ENCODE data around the gene CPTP. TPM values are rescaled to one million over a fixed set of nuclear protein-coding genes. Genes with fewer than 3 reads are reported as not detected.
"Not testable (repeated sequence)": the region's sequence is repeated elsewhere in the genome, so short reads cannot be mapped to it uniquely, and the experiment has no call there.

The CPTP gene
- total RNA-seq, 1 donor from 2014 or later = 20.9 TPM

DNA sequence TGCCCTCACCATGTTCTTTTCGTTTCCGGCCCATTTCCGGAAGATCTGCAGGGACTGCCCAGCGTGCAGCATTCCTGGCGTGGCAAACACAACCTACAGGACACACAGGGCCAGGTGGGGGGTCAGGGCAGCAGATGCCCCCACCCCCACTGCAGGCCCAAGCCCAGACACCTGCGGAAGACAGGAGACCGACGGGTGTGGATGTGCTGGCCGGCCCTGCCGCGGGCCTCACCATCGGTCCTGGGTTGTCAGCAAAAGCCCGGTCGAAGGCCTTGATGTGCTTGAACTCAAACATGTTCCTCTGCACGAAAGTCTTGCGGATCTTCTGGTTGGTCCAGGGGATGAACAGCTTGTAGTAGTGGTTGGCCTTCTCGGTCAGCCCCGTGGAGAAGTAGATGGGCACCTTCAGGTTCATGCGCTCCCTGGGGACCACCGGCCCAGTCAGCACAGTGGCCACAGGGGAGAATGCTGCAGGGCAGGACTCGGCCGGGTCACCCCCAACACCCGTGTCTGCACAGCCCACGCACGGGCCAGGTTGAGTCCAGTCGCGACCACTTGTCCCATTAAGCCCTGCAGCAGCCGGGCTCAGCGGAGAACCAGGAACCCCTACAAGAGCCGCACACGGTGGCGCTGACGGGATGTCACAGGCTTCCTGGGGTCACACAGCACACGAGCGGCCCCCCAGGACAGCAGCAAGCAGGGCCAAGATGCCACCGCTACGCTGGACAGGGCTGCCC is 10.9 kb upstream of the CPTP start:
- H3K27me3 ChIP-seq = no peaks in the 10 kb centered on the region
- H3K4me1 ChIP-seq = peaks cover 31% of the 10 kb centered on the region
- H3K36me3 ChIP-seq = peaks cover 0 to 42% of the 10 kb centered on the region in 2 donors
- H3K27ac ChIP-seq = no peak overlapping the region
- H3K9me3 ChIP-seq = no peaks in the 10 kb centered on the region
- DNase-seq (ENCODE audit: extremely low spot score in 2 of 2) = no peak
- no peak overlapping the region for H3K4me3 ChIP-seq
- intact Hi-C loops (cut with DNase I) = no loop called here
- no peak for TF ChIP-seq POLR2A (IDR thresholded peaks at IDR 0.05)
- no peak for TF ChIP-seq POLR2AphosphoS5 (IDR thresholded peaks at IDR 0.05; ENCODE audit: insufficient read depth in 1 of 2, low read depth in 1 of 2)
- TF ChIP-seq, protein P1, sequence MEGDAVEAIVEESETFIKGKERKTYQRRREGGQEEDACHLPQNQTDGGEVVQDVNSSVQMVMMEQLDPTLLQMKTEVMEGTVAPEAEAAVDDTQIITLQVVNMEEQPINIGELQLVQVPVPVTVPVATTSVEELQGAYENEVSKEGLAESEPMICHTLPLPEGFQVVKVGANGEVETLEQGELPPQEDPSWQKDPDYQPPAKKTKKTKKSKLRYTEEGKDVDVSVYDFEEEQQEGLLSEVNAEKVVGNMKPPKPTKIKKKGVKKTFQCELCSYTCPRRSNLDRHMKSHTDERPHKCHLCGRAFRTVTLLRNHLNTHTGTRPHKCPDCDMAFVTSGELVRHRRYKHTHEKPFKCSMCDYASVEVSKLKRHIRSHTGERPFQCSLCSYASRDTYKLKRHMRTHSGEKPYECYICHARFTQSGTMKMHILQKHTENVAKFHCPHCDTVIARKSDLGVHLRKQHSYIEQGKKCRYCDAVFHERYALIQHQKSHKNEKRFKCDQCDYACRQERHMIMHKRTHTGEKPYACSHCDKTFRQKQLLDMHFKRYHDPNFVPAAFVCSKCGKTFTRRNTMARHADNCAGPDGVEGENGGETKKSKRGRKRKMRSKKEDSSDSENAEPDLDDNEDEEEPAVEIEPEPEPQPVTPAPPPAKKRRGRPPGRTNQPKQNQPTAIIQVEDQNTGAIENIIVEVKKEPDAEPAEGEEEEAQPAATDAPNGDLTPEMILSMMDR (IDR thresholded peaks at IDR 0.05) = no peak

DNA sequence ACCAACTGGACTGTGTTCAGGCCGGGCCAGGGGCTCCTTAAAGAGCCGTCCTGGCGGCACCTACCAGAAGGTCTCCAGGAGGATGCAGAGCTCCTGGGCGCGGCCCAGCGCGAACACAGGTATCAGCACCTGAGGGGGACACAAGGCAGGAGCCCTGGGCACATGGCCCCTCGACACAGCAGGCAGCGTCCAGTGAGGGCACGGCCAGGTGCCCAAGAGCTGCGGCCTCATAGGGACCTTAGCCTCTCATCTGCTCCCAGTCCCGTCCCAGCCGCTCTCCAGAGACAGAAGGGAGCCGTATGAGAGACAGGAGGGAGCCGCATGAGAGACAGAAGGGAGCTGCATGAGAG is 10.4 kb upstream of the CPTP start:
- intact Hi-C loops (cut with DNase I) = no loop called here
- no peaks in the 10 kb centered on the region for H3K9me3 ChIP-seq
- no peak overlapping the region for H3K27ac ChIP-seq
- TF ChIP-seq, protein P1 (IDR thresholded peaks at IDR 0.05) = no peak
- TF ChIP-seq POLR2A (IDR thresholded peaks at IDR 0.05) = no peak
- no peak for TF ChIP-seq POLR2AphosphoS5 (IDR thresholded peaks at IDR 0.05; ENCODE audit: insufficient read depth in 1 of 2, low read depth in 1 of 2)
- H3K27me3 ChIP-seq = no peaks in the 10 kb centered on the region
- peaks cover 0 to 42% of the 10 kb centered on the region in 2 donors for H3K36me3 ChIP-seq
- DNase-seq (ENCODE audit: extremely low spot score in 2 of 2) = no peak
- H3K4me1 ChIP-seq = peaks cover 30% of the 10 kb centered on the region
- H3K4me3 ChIP-seq = no peak overlapping the region

DNA sequence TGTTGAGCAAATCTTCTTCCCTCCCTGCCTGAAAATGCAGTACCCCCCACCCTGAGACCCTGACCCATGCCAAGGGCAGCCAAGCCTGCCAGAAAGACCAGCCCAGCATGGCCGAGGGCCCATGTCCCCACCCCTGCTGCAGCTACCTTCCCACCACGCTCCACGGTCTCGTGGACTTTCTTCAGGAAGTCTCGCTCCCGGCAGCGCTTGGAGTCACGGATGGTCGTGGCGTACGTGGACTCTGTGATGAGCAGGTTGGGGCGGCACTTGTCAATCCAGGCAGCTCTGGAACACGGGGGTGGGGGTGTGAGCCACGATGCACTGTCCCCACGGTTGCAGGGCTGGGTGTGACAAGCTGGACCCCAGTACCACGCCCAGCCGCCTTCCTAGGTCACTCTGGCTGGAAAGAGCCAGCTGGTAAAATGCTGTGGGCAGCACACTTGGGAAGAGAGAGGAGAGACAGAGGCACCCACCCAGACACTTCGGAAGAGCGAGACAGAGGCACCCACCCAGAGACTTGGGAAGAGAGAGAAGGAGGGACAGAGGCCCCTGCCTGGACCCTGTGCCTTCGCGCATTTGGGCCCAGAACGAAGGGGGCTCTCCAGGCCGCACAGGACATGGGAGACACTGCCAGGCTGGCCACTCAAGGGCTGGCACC is 9.8 kb upstream of the CPTP start:
- H3K27ac ChIP-seq = no peak overlapping the region
- DNase-seq (ENCODE audit: extremely low spot score in 2 of 2) = no peak
- H3K4me1 ChIP-seq = peaks cover 26% of the 10 kb centered on the region
- H3K27me3 ChIP-seq = no peaks in the 10 kb centered on the region
- TF ChIP-seq, protein P1 (IDR thresholded peaks at IDR 0.05) = no peak
- TF ChIP-seq POLR2AphosphoS5 (IDR thresholded peaks at IDR 0.05; ENCODE audit: insufficient read depth in 1 of 2, low read depth in 1 of 2) = no peak
- no peak for TF ChIP-seq POLR2A (IDR thresholded peaks at IDR 0.05)
- no peak overlapping the region for H3K4me3 ChIP-seq
- peaks cover 0 to 48% of the 10 kb centered on the region in 2 donors for H3K36me3 ChIP-seq
- intact Hi-C loops (cut with DNase I) = no loop called here
- H3K9me3 ChIP-seq = no peaks in the 10 kb centered on the region

DNA sequence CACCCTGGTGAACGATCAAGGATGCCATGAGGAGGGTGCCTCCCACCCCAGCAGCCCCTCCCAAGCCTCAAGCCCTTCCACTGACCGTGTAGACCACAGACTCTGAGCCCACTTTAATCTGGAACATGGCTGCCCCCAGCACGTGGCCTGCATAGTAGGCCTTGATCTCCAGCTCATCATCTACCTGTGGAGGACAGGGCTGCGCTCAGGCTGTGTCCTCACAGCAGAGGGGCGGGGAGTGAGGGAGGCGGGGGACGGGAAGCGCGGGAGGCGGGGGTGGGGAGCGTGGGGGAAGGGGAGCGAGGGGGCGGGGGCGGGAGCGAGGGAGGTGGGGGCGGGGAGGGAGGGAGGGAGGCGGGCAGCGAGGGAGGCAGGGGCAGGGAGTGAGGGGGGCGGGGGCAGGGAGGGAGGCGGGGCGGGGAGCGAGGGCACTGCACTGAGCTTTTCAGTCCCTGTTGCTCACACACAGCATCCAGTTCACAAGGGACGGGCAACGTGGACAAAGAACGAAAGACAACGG is 9.1 kb upstream of the CPTP start:
- H3K27me3 ChIP-seq = no peaks in the 10 kb centered on the region
- H3K4me1 ChIP-seq = peaks cover 24% of the 10 kb centered on the region
- H3K9me3 ChIP-seq = no peaks in the 10 kb centered on the region
- no peak for DNase-seq (ENCODE audit: extremely low spot score in 2 of 2)
- no peak overlapping the region for H3K4me3 ChIP-seq
- no peak overlapping the region for H3K27ac ChIP-seq
- peaks cover 0 to 54% of the 10 kb centered on the region in 2 donors for H3K36me3 ChIP-seq
- intact Hi-C loops (cut with DNase I) = no loop called here
- TF ChIP-seq POLR2AphosphoS5 (IDR thresholded peaks at IDR 0.05; ENCODE audit: insufficient read depth in 1 of 2, low read depth in 1 of 2) = no peak
- TF ChIP-seq, protein P1 (IDR thresholded peaks at IDR 0.05) = no peak
- no peak for TF ChIP-seq POLR2A (IDR thresholded peaks at IDR 0.05)

DNA sequence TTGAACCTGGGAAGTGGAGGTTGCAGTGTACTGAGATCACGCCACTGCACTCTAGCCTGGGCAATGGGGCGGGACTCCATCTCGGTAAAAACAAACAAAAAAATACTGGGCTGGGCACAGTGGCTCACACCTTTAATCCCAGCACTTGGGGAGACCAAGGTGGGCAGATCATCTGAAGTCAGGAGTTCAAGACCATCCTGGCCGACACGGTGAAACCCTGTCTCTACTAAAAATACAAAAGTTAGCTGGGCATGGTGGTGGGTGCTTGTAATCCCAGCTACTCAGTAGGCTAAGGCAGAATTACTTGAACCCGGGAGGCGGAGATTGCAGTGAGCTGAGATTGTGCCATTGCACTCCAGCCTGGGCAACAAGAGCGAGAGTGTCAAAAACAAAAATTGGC is 8.4 kb upstream of the CPTP start:
- intact Hi-C loops (cut with DNase I); DNase-seq (ENCODE audit: extremely low spot score in 2 of 2): not testable (repeated sequence)

More for the DNA sequence above, 8.4 kb upstream of the CPTP start:
- not testable (repeated sequence) for H3K4me3 ChIP-seq, H3K27me3 ChIP-seq, H3K9me3 ChIP-seq
- Histone ChIP-seq H3K36me3 (peaks cover 0 to 53% of the 10 kb centered on the region in 2 donors), H3K27ac (peak overlapping the region; percentile 72), H3K4me1 (peaks cover 30% of the 10 kb centered on the region)
